Aorta (tissue), 5 donors: ENCODE data around the gene SYT12. TPM values are rescaled to one million over a fixed set of nuclear protein-coding genes. Genes with fewer than 3 reads are reported as not detected.

Source experiments
- ATAC-seq: fragments of 200-7000 bp; cut with Tn5 transposase; one replicate; pipeline ENCODE4 v1.9.1; 2022; ENCODE audit warnings: moderate library complexity; ENCODE audit not compliant: low FRiP score
- DNase-seq, 2 donors: peaks; one replicate each; pipeline ENCODE4 v3.0.0-alpha.2; 2020
- H3K27ac ChIP-seq, 2 donors: one replicate each; pipeline ENCODE4 v1.5.1; 2013; ENCODE audit warnings: low read length in 2 of 2, mild to moderate bottlenecking in 2 of 2, moderate library complexity in 2 of 2, control low read depth in 1 of 2, inconsistent platforms in 1 of 2, low read depth in 1 of 2
- H3K27me3 ChIP-seq, 2 donors: one replicate each; pipeline ENCODE4 v1.6.1; 2013; ENCODE audit warnings: control low read depth in 1 of 2, low read length in 1 of 2, mild to moderate bottlenecking in 1 of 2, moderate library complexity in 1 of 2; ENCODE audit not compliant: insufficient read depth in 2 of 2, control insufficient read depth in 1 of 2
- H3K36me3 ChIP-seq, 2 donors: one replicate each; pipeline ENCODE4 v1.6.1; 2013; ENCODE audit warnings: control low read depth in 1 of 2, low read length in 1 of 2, mild to moderate bottlenecking in 1 of 2; ENCODE audit not compliant: insufficient read depth in 2 of 2, control insufficient read depth in 1 of 2
- H3K4me1 ChIP-seq, 2 donors: one replicate each; pipeline ENCODE4 v1.6.1; 2013; ENCODE audit warnings: low read length in 2 of 2, control low read depth in 1 of 2, mild to moderate bottlenecking in 1 of 2, moderate library complexity in 1 of 2; ENCODE audit not compliant: insufficient read depth in 2 of 2, control insufficient read depth in 1 of 2
- H3K4me3 ChIP-seq, 2 donors: one replicate each; pipeline ENCODE4 v1.5.1; 2013; ENCODE audit warnings: low read length in 2 of 2, control low read depth in 1 of 2, mild to moderate bottlenecking in 1 of 2
- H3K9me3 ChIP-seq: one replicate; pipeline ENCODE4 v1.6.1; 2013; ENCODE audit warnings: mild to moderate bottlenecking, low read length; ENCODE audit not compliant: control insufficient read depth
- WGBS, 2 donors: extraction: QIAGEN DNeasy Blood & Tissue Kit; methylation state at CpG; one replicate each; pipeline ENCODE4 v1.1.7; 2013; 5-methylcytosine and 5-hydroxymethylcytosine counted together
- intact Hi-C, 2 donors: fragments of 100-400 bp; cut with DNase I; formaldehyde crosslinking; loops; one replicate each; pipeline versions ENCODE4 v1.14.2 to v1.15.0; 2022
- long read RNA-seq, 2 donors: library from polyadenylated mRNA; unstranded; transcript quantifications; one replicate each; pipeline ENCODE4 v2.0.0, GENCODE V29; 2020 to 2021
- polyA plus RNA-seq, 2 donors: library from polyadenylated mRNA; stranded (reverse); fragments of 200-250 nt; gene quantifications; one replicate each; pipeline ENCODE4 v1.2.3, GENCODE V29; 2013
- total RNA-seq, 2 donors: library from RNA; stranded (reverse); fragmentation: NEBNext Ultra II Directional; extraction: Animal tissue kit (Norgen Biotek cat#: 25700); gene quantifications; one replicate each; pipeline ENCODE4 v1.2.1, GENCODE V29; 2021
- donor health status: healthy with polysubstance abuse.
- donor health status: Bipolar disorder and iron deficiency.
- donor health status: DM: no; HTN: no; CAD: no.
- donor health status: DM: no; HTN: no; CAD: no.
- donor health status: DM: yes; HTN: yes; CAD: no.

The SYT12 gene
- 1 to 10 TPM; 4.7 to 5.5 TPM for total RNA-seq
- 1 to 10 TPM; 1.4 to 3.8 TPM for polyA plus RNA-seq
- long read RNA-seq, donor 1, partial matches to known transcripts: 5 of 6 reads
- long read RNA-seq, donor 1, other reads (novel, unspliced or antisense): 1 of 6 reads
- long read RNA-seq, donor 2, partial matches to known transcripts: 4 of 7 reads
- long read RNA-seq, donor 2, other reads (novel, unspliced or antisense): 1 of 7 reads

- peak within 1 kb of the TSS; percentile 65 to 69 for H3K4me3 ChIP-seq
- H3K36me3 ChIP-seq: no peaks in the 10 kb centered on the region
- ATAC-seq (no peak), DNase-seq (no peak)
- H3K27ac ChIP-seq: no peak within 1 kb of the TSS
- H3K4me1 ChIP-seq: no peaks in the 10 kb centered on the region
- no peaks in the 10 kb centered on the region for H3K27me3 ChIP-seq
- WGBS, 2 donors: 1% methylated on average over 76 to 118 of the region's 118 CpGs
- H3K9me3 ChIP-seq: no peaks in the 10 kb centered on the region
- intact Hi-C loops: no loop called here
These were observed at the start of gene SYT12 for GRCh38 chr11:67022961-67023956. SYT12 (plus strand) TSS chr11:67023134; CDS start chr11:67030145, 7,011 bp downstream.

GRCh38 chr11:66973956-66974580 lies 48.9 kb upstream of the SYT12 start:
- Histone ChIP-seq H3K9me3 (no peaks in the 10 kb centered on the region), H3K4me3 (no peak overlapping the region), H3K27me3 (no peaks in the 10 kb centered on the region), H3K4me1 (peaks cover 0 to 2% of the 10 kb centered on the region in 2 donors), H3K27ac (no peak overlapping the region), H3K36me3 (no peaks in the 10 kb centered on the region)
- ATAC-seq: no peak
- DNase-seq: no peak
- WGBS, 2 donors: 83 to 87% methylated on average over 8 of the region's 8 CpGs
- intact Hi-C loops: loop anchor here in 1 of 2 donors (5.0 kb wide), 1 partner anchor 132 kb away; the partner anchor contains the start of gene RCE1

GRCh38 chr11:66974724-66975404 lies 48.1 kb upstream of the SYT12 start, which contains the start of gene C11orf86:
C11orf86 (plus strand) TSS chr11:66975304; CDS start chr11:66975363, 59 bp downstream.
- intact Hi-C loops: loop anchor here in 1 of 2 donors (5.0 kb wide), 1 partner anchor 133 kb away; the partner anchor contains the start of gene RCE1
- Histone ChIP-seq H3K27me3 (no peaks in the 10 kb centered on the region), H3K27ac (no peak within 1 kb of the TSS), H3K4me1 (peaks cover 0 to 2% of the 10 kb centered on the region in 2 donors), H3K36me3 (no peaks in the 10 kb centered on the region), H3K4me3 (no peak within 1 kb of the TSS), H3K9me3 (no peaks in the 10 kb centered on the region)
- no peak for ATAC-seq
- 83 to 85% methylated on average over 10 of the region's 10 CpGs for WGBS, 2 donors
- DNase-seq: no peak

- no peak overlapping the region for H3K27ac ChIP-seq
- DNase-seq (no peak), ATAC-seq (no peak)
- no peaks in the 10 kb centered on the region for H3K9me3 ChIP-seq
- no peaks in the 10 kb centered on the region for H3K36me3 ChIP-seq
- H3K4me1 ChIP-seq: peaks cover 0 to 2% of the 10 kb centered on the region in 2 donors
- intact Hi-C loops: no loop called here
- no peaks in the 10 kb centered on the region for H3K27me3 ChIP-seq
- WGBS, 2 donors: 69 to 78% methylated on average over 11 of the region's 11 CpGs
- H3K4me3 ChIP-seq: no peak overlapping the region
These were observed 47.4 kb upstream of the SYT12 start for GRCh38 chr11:66975405-66976027.

GRCh38 chr11:66976028-66976467 lies 46.9 kb upstream of the SYT12 start:
- WGBS, 2 donors: 58 to 60% methylated on average over 9 of the region's 9 CpGs
- H3K36me3 ChIP-seq: no peaks in the 10 kb centered on the region

GRCh38 chr11:66976925-66977324 lies 46.0 kb upstream of the SYT12 start:
- H3K4me1 ChIP-seq: no peaks in the 10 kb centered on the region
- no peak overlapping the region for H3K27ac ChIP-seq
- no peaks in the 10 kb centered on the region for H3K36me3 ChIP-seq
- ATAC-seq: no peak
- 90 to 91% methylated on average over 6 of the region's 6 CpGs for WGBS, 2 donors
- H3K27me3 ChIP-seq: no peaks in the 10 kb centered on the region
- DNase-seq: no peak
- intact Hi-C loops: no loop called here
- no peaks in the 10 kb centered on the region for H3K9me3 ChIP-seq
- H3K4me3 ChIP-seq: no peak overlapping the region

More at GRCh38 chr11:66976028-66976467, 46.9 kb upstream of the SYT12 start:
- H3K27ac ChIP-seq: no peak overlapping the region
- ATAC-seq (no peak), DNase-seq (no peak)
- H3K9me3 ChIP-seq: no peaks in the 10 kb centered on the region
- intact Hi-C loops: no loop called here
- no peak overlapping the region for H3K4me3 ChIP-seq
- peaks cover 0 to 2% of the 10 kb centered on the region in 2 donors for H3K4me1 ChIP-seq
- no peaks in the 10 kb centered on the region for H3K27me3 ChIP-seq

GRCh38 chr11:66978229-66978628 lies 44.7 kb upstream of the SYT12 start:
- no peak for ATAC-seq
- no peak overlapping the region for H3K4me3 ChIP-seq
- intact Hi-C loops: no loop called here

GRCh38 chr11:66978717-66979116 lies 44.2 kb upstream of the SYT12 start:
- Histone ChIP-seq H3K27me3 (no peaks in the 10 kb centered on the region), H3K4me3 (no peak overlapping the region), H3K36me3 (no peaks in the 10 kb centered on the region), H3K27ac (no peak overlapping the region), H3K9me3 (no peaks in the 10 kb centered on the region), H3K4me1 (no peaks in the 10 kb centered on the region)
- WGBS, 2 donors: 96 to 97% methylated on average over 6 of the region's 6 CpGs
- intact Hi-C loops: no loop called here
- DNase-seq: no peak
- no peak for ATAC-seq

More at GRCh38 chr11:66978229-66978628, 44.7 kb upstream of the SYT12 start:
- H3K27me3 ChIP-seq: no peaks in the 10 kb centered on the region
- no peaks in the 10 kb centered on the region for H3K36me3 ChIP-seq
- no peak overlapping the region for H3K27ac ChIP-seq
- WGBS, 2 donors: 93 to 97% methylated on average over 2 of the region's 2 CpGs
- no peaks in the 10 kb centered on the region for H3K4me1 ChIP-seq
- H3K9me3 ChIP-seq: no peaks in the 10 kb centered on the region
- DNase-seq: no peak
